Endothelial cell of umbilical vein (primary cell): ENCODE data around the gene PKD2L1. TPM values are rescaled to one million over a fixed set of nuclear protein-coding genes. Genes with fewer than 3 reads are reported as not detected.

Experiments used
- BruUV-seq: library from RNA; stranded (reverse); fragments of 400-500 nt; replicated peaks from 2 replicates; lab custom pipeline; 2021; lab: Mats Ljungman, UMichigan
- CTCF ChIA-PET: fragments of 300-600, 350-600 bp; sonication (Branson Sonifier 250); formaldehyde crosslinking; loops from one replicate; lab custom pipeline; 2021; ENCODE audit warnings: antibody characterized with exemption, inconsistent platforms; lab: Charles Lee
- POLR2A ChIA-PET: fragments of 300-600, 350-600 bp; sonication (Branson Sonifier 250); formaldehyde crosslinking; loops from one replicate; lab custom pipeline; 2021; ENCODE audit warnings: antibody characterized with exemption, inconsistent platforms; lab: Charles Lee
- DNase-seq: peaks from one replicate; pipeline ENCODE4 v3.0.0-alpha.2; 2011; ENCODE audit warnings: low read depth, low spot score
- FAIRE-seq: peaks from 2 replicates; lab custom pipeline; 2011; peaks lifted over from hg19 to GRCh38; lab: Jason Lieb, UNC
- H2AFZ ChIP-seq: 2 replicates; pipeline ENCODE4 v1.6.0; 2012; ENCODE audit warnings: low read depth, low read length, control low read depth, inconsistent platforms
- H3K27ac ChIP-seq: 2 replicates; pipeline ENCODE4 v1.5.1; 2011; ENCODE audit warnings: low read depth, mild to moderate bottlenecking, control low read depth, low read length, moderate library complexity; ENCODE audit not compliant: insufficient read depth
- H3K27me3 ChIP-seq, 2 experiments: 2 replicates each; pipeline versions ENCODE4 v1.6.0 to v1.6.1; 2011; ENCODE audit warnings: low read length in 2 of 2, mixed read lengths in 1 of 2; ENCODE audit not compliant: control insufficient read depth in 2 of 2, insufficient read depth in 2 of 2
- H3K36me3 ChIP-seq, 2 experiments: 2 replicates in 1 of 2; 3 replicates in 1 of 2; pipeline ENCODE4 v1.5.1; 2011; ENCODE audit warnings: low read length in 2 of 2, mild to moderate bottlenecking in 1 of 2, moderate library complexity in 1 of 2; ENCODE audit not compliant: control insufficient read depth in 2 of 2, insufficient read depth in 2 of 2; ENCODE audit errors: extremely low read depth in 1 of 2
- H3K4me1 ChIP-seq: 3 replicates; pipeline ENCODE4 v1.5.1; 2011; ENCODE audit warnings: mild to moderate bottlenecking, low read length; ENCODE audit not compliant: control insufficient read depth, insufficient read depth; ENCODE audit errors: extremely low read depth
- H3K4me2 ChIP-seq: 2 replicates; pipeline ENCODE4 v1.6.1; 2011; ENCODE audit warnings: low read length, control low read depth, mixed read lengths; ENCODE audit not compliant: insufficient read depth
- H3K4me3 ChIP-seq, 3 experiments: fragments of 200-600 bp in 1 of 3; sonication (generic), shearing (Covaris generic) in 1 of 3; replicated peaks in 1 of 3; 2 replicates each; pipeline ENCODE4 v1.5.1; 2011 to 2016; ENCODE audit warnings: control low read depth in 3 of 3, low read length in 3 of 3, mild to moderate bottlenecking in 2 of 3, inconsistent platforms in 1 of 3, low read depth in 1 of 3, moderate library complexity in 1 of 3; ENCODE audit not compliant: insufficient read depth in 1 of 3
- H3K79me2 ChIP-seq: 2 replicates; pipeline ENCODE4 v1.6.0; 2012; ENCODE audit warnings: low read length, inconsistent platforms; ENCODE audit not compliant: control insufficient read depth, insufficient read depth
- H3K9ac ChIP-seq: replicated peaks from 2 replicates; pipeline ENCODE3; 2011; ENCODE audit warnings: low read length, control low read depth; ENCODE audit not compliant: insufficient read depth; ENCODE audit errors: extremely low read depth
- H3K9me1 ChIP-seq: replicated peaks from 3 replicates; pipeline ENCODE4 v1.6.0; 2011; ENCODE audit warnings: mild to moderate bottlenecking, low read length; ENCODE audit not compliant: control insufficient read depth, insufficient read depth; ENCODE audit errors: extremely low read depth
- H3K9me3 ChIP-seq: replicated peaks from 2 replicates; pipeline ENCODE4 v1.5.1; 2012; ENCODE audit warnings: low read length, inconsistent platforms; ENCODE audit not compliant: control insufficient read depth, insufficient read depth
- H4K20me1 ChIP-seq: replicated peaks from 2 replicates; pipeline ENCODE3; 2011; ENCODE audit warnings: mild to moderate bottlenecking, low read length; ENCODE audit not compliant: control insufficient read depth, insufficient read depth; ENCODE audit errors: extremely low read depth
- CTCF ChIP-seq, 2 donors: IDR thresholded peaks; 1 replicate in 1 of 2; 2 replicates in 1 of 2; pipeline ENCODE4 v1.5.1; 2011; ENCODE audit warnings: low read length in 2 of 2, mild to moderate bottlenecking in 2 of 2, moderate library complexity in 2 of 2, control low read depth in 1 of 2, inconsistent platforms in 1 of 2, low read depth in 1 of 2; ENCODE audit not compliant: insufficient read depth in 1 of 2; ENCODE audit errors: extremely low read depth in 1 of 2
- EZH2 ChIP-seq: IDR thresholded peaks from 2 replicates; pipeline ENCODE4 v1.6.1; 2012; ENCODE audit warnings: borderline replicate concordance, low read depth, mild to moderate bottlenecking, moderate library complexity, low read length, inconsistent platforms; ENCODE audit not compliant: severe bottlenecking
- FOS ChIP-seq: IDR thresholded peaks from 2 replicates; pipeline ENCODE4 v1.6.1; 2011; ENCODE audit warnings: mild to moderate bottlenecking, low read length, moderate library complexity, borderline replicate concordance; ENCODE audit not compliant: insufficient read depth
- GATA2 ChIP-seq: IDR thresholded peaks from 2 replicates; pipeline ENCODE4 v1.7.0; 2011; ENCODE audit warnings: low read depth, mild to moderate bottlenecking, moderate library complexity, mixed read lengths, low read length; ENCODE audit not compliant: insufficient read length, insufficient read depth
- JUN ChIP-seq: IDR thresholded peaks from 2 replicates; pipeline ENCODE4 v1.6.1; 2011; ENCODE audit warnings: borderline replicate concordance, low read depth; ENCODE audit not compliant: insufficient read length, insufficient read depth
- MYC ChIP-seq: IDR thresholded peaks from one replicate; pipeline ENCODE4 v1.6.1; 2011; ENCODE audit warnings: mild to moderate bottlenecking, low read depth, low read length
- POLR2A ChIP-seq: IDR thresholded peaks from 2 replicates; pipeline ENCODE4 v1.6.1; 2012; ENCODE audit warnings: low read depth, mild to moderate bottlenecking, control low read depth, low read length
- POLR2AphosphoS5 ChIP-seq: IDR thresholded peaks from 2 replicates; pipeline ENCODE4 v1.6.1; 2012; ENCODE audit warnings: low read depth, mild to moderate bottlenecking, control low read depth, low read length, moderate library complexity; ENCODE audit not compliant: insufficient read depth
- dilution Hi-C: fragments of 300-500 bp; cut with MboI; formaldehyde crosslinking; loops from one replicate; pipeline ENCODE4 v1.15.0; 2019; ENCODE audit warnings: low sequenced_read_pairs; ENCODE audit not compliant: extremely low pct_ligation_motif_present
- intact Hi-C: fragments of 100-400 bp; cut with micrococcal nuclease; formaldehyde crosslinking; loops from one replicate; pipeline ENCODE4 v1.10.0; 2022
- polyA plus RNA-seq, 4 experiments: library from polyadenylated mRNA; depleted of rRNA in 3 of 4; stranded (reverse) in 3 of 4; unstranded in 1 of 4; fragments of >200 nt; gene quantifications; 2 replicates each; pipeline versions ENCODE4 v1.2.1 to v1.2.3, GENCODE V29; 2011 to 2012; ENCODE audit warnings: missing spikeins in 1 of 4
- total RNA-seq: library from RNA; stranded (reverse); gene quantifications from 2 replicates; pipeline ENCODE4 v1.2.3, GENCODE V29; 2021
- TF ChIP-seq, protein P1 (sequence below): IDR thresholded peaks from 2 replicates; pipeline ENCODE4 v1.6.1; 2011; ENCODE audit not compliant: insufficient read depth, insufficient read length

The PKD2L1 gene
- total and polyA plus RNA-seq, 2 donors (not counting 3 experiments of a cell fraction or from before 2014, with no cell fraction given), result not detected

GRCh38 chr10:100287756-100288155 is 42.3 kb downstream of the PKD2L1 start:
- no TSS peak for BruUV-seq
- H3K27ac ChIP-seq, result no peak overlapping the region
- peaks cover 32% of the 10 kb centered on the region for H3K79me2 ChIP-seq
- no peaks in the 10 kb centered on the region for H4K20me1 ChIP-seq
- H3K9ac ChIP-seq, result no peak overlapping the region
- FAIRE-seq (no peak), DNase-seq (no peak)
- no peak overlapping the region for H2AFZ ChIP-seq
- no peaks in the 10 kb centered on the region for H3K9me3 ChIP-seq
- H3K4me3 ChIP-seq, result no peak overlapping the region
- H3K36me3 ChIP-seq, result peaks cover 0 to 2% of the 10 kb centered on the region in 2 experiments
- CTCF ChIA-PET, result interaction anchor here (1.8 kb wide), 1 partner anchor 16 kb away, joined by 5 read pairs; no protein-coding TSS in a partner anchor
- H3K9me1 ChIP-seq, result no peaks in the 10 kb centered on the region
- POLR2A ChIA-PET, result no interaction called here
- TF ChIP-seq GATA2 (no peak), MYC (no peak), POLR2AphosphoS5 (no peak), JUN (no peak), FOS (no peak), EZH2 (no peak), POLR2A (no peak), CTCF (IDR thresholded peaks at IDR 0.05; ENCODE audit: extremely low read depth in 1 of 2, insufficient read depth in 1 of 2, low read depth in 1 of 2, low read length in 2 of 2) (no peak)
- TF ChIP-seq, protein P1, sequence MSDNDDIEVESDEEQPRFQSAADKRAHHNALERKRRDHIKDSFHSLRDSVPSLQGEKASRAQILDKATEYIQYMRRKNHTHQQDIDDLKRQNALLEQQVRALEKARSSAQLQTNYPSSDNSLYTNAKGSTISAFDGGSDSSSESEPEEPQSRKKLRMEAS, result no peak
- intact Hi-C loops, result loop anchor here (2.0 to 5.0 kb wide), 3 partner anchors 21 to 625 kb away; partner anchors contain the start of genes CWF19L1, SCD and SLF2
- H3K4me1 ChIP-seq, result peaks cover 9% of the 10 kb centered on the region
- peaks cover 9 to 15% of the 10 kb centered on the region in 2 experiments for H3K27me3 ChIP-seq
- H3K4me2 ChIP-seq, result no peak overlapping the region
- dilution Hi-C loops, result no loop called here
